ENCODE data around the gene TUG1.

GRCh38 chr22:30968015-30968923 lies 796 bp upstream of the TUG1 start, which contains the start of gene MORC2:
- TF ChIP-seq CTCF (conservative IDR thresholded peaks at IDR 0.05; ENCODE audit: low read depth, low read length) (no peak), EZH2 (IDR thresholded peaks at IDR 0.05; ENCODE audit: low read length, unreplicated experiment) (no peak), EZH2phosphoT487 (IDR thresholded peaks at IDR 0.05; ENCODE audit: borderline replicate concordance, low read length) (no peak)

All from PC-3 (cell line).